HEK293 (cell line): ENCODE data around the gene ARHGEF37.
"Not testable (repeated sequence)": the region's sequence is repeated elsewhere in the genome, so short reads cannot be mapped to it uniquely, and the experiment has no call there.

Experiments used
- CTCF ChIP-seq: fragments of 450-650 bp; formaldehyde crosslinking; IDR thresholded peaks from 2 replicates; pipeline ENCODE4 v1.5.1; 2016; ENCODE audit warnings: missing biosample characterization, missing genetic modification characterization
- ZNF335 ChIP-seq: fragments of 450-650 bp; formaldehyde crosslinking; conservative IDR thresholded peaks from 2 replicates; pipeline ENCODE4 v1.5.1; 2016; ENCODE audit warnings: missing biosample characterization, missing genetic modification characterization

GRCh38 chr5:149535787-149536186, 45.5 kb upstream of the ARHGEF37 start:
- not testable (repeated sequence) for TF ChIP-seq CTCF, ZNF335 (tag by site-specific recombination)
